Measurements from ENCODE around the gene NRP2. TPM values are rescaled to one million over a fixed set of nuclear protein-coding genes. Genes with fewer than 3 reads are reported as not detected.

The NRP2 gene
- total RNA-seq, 1 donor: 11.2 TPM

GRCh38 chr2:205766779-205767359 lies 84.6 kb downstream of the NRP2 start:
- TF ChIP-seq CTCF (IDR thresholded peaks at IDR 0.05; ENCODE audit: insufficient read depth, low read length): peak; percentile 96
- H3K4me3 ChIP-seq (ENCODE audit: low read depth, low read length): no peak overlapping the region
- peak; percentile 72 for DNase-seq (ENCODE audit: low read depth)

GRCh38 chr2:205767617-205768016 lies 85.3 kb downstream of the NRP2 start:
- DNase-seq (ENCODE audit: low read depth): no peak
- no peak overlapping the region for H3K4me3 ChIP-seq (ENCODE audit: low read depth, low read length)
- no peak for TF ChIP-seq CTCF (IDR thresholded peaks at IDR 0.05; ENCODE audit: insufficient read depth, low read length)

- H3K4me3 ChIP-seq (ENCODE audit: low read depth, low read length): no peak overlapping the region
- TF ChIP-seq CTCF (IDR thresholded peaks at IDR 0.05; ENCODE audit: insufficient read depth, low read length): no peak
- DNase-seq (ENCODE audit: low read depth): no peak
These were observed 86.0 kb downstream of the NRP2 start for GRCh38 chr2:205768341-205768740.

- H3K4me3 ChIP-seq (ENCODE audit: low read depth, low read length): no peak overlapping the region
- no peak for DNase-seq (ENCODE audit: low read depth)
- no peak for TF ChIP-seq CTCF (IDR thresholded peaks at IDR 0.05; ENCODE audit: insufficient read depth, low read length)
These were observed 86.7 kb downstream of the NRP2 start for GRCh38 chr2:205768815-205769494.

- no peak overlapping the region for H3K4me3 ChIP-seq (ENCODE audit: low read depth, low read length)
- DNase-seq (ENCODE audit: low read depth): peak; percentile 85
- TF ChIP-seq CTCF (IDR thresholded peaks at IDR 0.05; ENCODE audit: insufficient read depth, low read length): no peak
These were observed 87.2 kb downstream of the NRP2 start for GRCh38 chr2:205769495-205769850.

GRCh38 chr2:205769879-205770278 lies 87.6 kb downstream of the NRP2 start:
- H3K4me3 ChIP-seq (ENCODE audit: low read depth, low read length): no peak overlapping the region
- TF ChIP-seq CTCF (IDR thresholded peaks at IDR 0.05; ENCODE audit: insufficient read depth, low read length): no peak
- no peak for DNase-seq (ENCODE audit: low read depth)

- no peak overlapping the region for H3K4me3 ChIP-seq (ENCODE audit: low read depth, low read length)
- no peak for TF ChIP-seq CTCF (IDR thresholded peaks at IDR 0.05; ENCODE audit: insufficient read depth, low read length)
- DNase-seq (ENCODE audit: low read depth): no peak
These were observed 88.3 kb downstream of the NRP2 start for GRCh38 chr2:205770577-205770976.

Data from fibroblast of the aortic adventitia (primary cell).